Suprapubic skin (tissue), 4 donors: ENCODE data around the gene TMEM128.

Source experiments
- EP300 ChIP-seq: sonication (generic); formaldehyde crosslinking; IDR thresholded peaks from one replicate; pipeline ENCODE4 v1.6.1; 2017; ENCODE audit warnings: antibody characterized with exemption
- POLR2A ChIP-seq, 2 donors: fragments of 450-650 bp; IDR thresholded peaks; one replicate each; pipeline ENCODE4 v1.6.1; 2017; ENCODE audit warnings: antibody characterized with exemption in 2 of 2, mild to moderate bottlenecking in 2 of 2, moderate library complexity in 2 of 2
- POLR2AphosphoS5 ChIP-seq, 3 donors: sonication (generic); formaldehyde crosslinking; IDR thresholded peaks; one replicate each; pipeline ENCODE4 v1.6.1; 2017; ENCODE audit warnings: antibody characterized with exemption in 3 of 3
- TF ChIP-seq, protein P1 (sequence below), 2 donors: fragments of 200-600 bp in 1 of 2; fragments of 450-650 bp in 1 of 2; sonication (generic) in 1 of 2; IDR thresholded peaks; one replicate each; pipeline ENCODE4 v1.5.1; 2016 to 2019; ENCODE audit warnings: antibody characterized with exemption in 2 of 2, mild to moderate bottlenecking in 1 of 2, moderate library complexity in 1 of 2

DNA sequence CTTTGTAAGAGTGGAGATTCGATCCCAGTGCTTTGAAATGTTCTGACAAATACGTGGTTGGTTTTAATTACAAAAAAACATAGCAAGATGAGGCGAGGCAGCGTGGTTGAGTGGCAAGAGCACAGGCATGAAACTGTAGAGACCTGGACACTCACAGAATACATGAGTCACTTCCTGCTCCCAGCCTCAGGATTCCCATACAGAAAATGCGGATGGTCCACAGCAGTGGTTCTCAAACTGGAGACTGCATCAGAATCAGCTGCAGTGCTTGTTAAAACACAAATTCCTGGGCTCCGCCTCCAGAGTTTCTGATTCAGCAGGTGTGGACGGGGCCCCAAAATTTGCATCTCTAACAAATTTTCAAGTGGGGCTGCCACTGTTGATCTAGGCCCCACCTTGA lies 31.4 kb downstream of the TMEM128 start:
- TF ChIP-seq POLR2A (IDR thresholded peaks at IDR 0.05) = no peak
- TF ChIP-seq, protein P1, sequence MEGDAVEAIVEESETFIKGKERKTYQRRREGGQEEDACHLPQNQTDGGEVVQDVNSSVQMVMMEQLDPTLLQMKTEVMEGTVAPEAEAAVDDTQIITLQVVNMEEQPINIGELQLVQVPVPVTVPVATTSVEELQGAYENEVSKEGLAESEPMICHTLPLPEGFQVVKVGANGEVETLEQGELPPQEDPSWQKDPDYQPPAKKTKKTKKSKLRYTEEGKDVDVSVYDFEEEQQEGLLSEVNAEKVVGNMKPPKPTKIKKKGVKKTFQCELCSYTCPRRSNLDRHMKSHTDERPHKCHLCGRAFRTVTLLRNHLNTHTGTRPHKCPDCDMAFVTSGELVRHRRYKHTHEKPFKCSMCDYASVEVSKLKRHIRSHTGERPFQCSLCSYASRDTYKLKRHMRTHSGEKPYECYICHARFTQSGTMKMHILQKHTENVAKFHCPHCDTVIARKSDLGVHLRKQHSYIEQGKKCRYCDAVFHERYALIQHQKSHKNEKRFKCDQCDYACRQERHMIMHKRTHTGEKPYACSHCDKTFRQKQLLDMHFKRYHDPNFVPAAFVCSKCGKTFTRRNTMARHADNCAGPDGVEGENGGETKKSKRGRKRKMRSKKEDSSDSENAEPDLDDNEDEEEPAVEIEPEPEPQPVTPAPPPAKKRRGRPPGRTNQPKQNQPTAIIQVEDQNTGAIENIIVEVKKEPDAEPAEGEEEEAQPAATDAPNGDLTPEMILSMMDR (IDR thresholded peaks at IDR 0.05) = no peak
- no peak for TF ChIP-seq POLR2AphosphoS5 (IDR thresholded peaks at IDR 0.05)
- TF ChIP-seq EP300 = no peak
